HG02840 (cell line): ENCODE data around the gene HAL.

Experiments used
- ATAC-seq: cut with Tn5 transposase; IDR thresholded peaks from one replicate; pipeline ENCODE4 v1.9.1; 2021; ENCODE audit warnings: mild to moderate bottlenecking, moderate library complexity, moderate number of reproducible peaks; ENCODE audit not compliant: unreplicated experiment, low FRiP score

HAL gene

DNA sequence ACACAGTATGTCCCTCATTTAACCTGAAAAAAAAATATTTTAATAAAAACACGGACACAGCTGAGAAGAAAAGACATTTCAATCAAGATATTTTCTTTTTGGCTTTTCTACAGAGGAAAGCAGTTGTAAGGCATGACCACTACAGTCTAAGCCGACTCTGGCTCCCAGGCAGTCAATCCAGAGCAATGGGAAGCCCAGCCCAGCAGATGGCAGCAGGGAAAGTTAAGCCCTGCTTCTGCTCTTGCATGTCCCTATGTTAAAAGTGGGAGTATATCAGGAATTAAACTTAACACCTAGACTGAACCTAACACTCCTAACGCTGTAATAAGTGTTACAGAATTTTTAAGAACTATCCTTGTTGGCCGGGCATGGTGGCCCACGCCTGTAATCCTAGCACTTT is 19.5 kb upstream of the HAL start:
- ATAC-seq = no peak

DNA sequence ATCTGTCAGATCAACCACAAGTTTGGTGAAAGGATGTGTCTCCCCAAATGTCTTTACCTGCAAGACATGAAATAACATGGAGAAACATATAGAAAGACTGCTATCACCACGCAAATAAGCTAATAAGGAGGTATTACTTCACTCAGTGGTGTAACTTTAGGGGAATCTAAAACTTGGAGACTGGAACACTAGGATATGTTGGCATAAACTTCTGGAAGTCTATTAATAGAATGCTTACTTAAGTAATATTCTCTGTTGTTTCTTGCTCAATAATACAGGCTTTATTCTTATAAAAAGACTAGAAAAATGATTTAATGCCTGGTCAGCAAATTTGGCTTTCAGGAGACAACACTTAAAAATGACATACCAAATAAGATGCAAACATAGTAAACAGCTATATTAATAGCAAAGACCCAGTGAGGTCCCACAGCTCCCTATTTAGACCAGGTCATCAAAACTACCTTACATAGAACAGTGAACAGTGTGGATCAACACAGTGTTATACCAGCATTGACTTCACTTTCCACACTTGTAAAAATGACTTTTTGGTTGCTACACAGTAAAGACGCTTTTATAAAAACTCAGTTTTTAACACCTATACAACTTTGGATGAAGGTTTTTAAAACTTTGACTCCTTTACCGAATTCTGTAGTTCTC is 18.9 kb upstream of the HAL start:
- ATAC-seq = no peak

DNA sequence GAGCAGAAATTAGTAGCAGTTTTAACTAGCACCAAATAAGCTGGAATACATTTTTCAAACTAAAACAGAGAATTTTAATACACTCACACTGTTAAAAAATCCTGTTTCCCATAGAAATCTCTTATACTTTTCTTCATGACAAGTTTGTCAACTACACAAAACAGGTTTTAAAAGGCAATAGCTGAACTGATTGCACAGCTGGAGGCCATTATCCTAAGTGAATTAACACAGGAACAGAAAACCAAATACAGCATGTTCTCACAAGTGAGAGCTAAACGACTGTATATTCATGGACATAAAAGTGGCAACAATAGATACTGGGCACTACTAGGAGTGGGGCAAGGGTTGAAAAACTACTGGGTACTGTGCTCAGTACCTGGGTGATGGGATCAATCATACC is 11.6 kb upstream of the HAL start:
- ATAC-seq = no peak

DNA sequence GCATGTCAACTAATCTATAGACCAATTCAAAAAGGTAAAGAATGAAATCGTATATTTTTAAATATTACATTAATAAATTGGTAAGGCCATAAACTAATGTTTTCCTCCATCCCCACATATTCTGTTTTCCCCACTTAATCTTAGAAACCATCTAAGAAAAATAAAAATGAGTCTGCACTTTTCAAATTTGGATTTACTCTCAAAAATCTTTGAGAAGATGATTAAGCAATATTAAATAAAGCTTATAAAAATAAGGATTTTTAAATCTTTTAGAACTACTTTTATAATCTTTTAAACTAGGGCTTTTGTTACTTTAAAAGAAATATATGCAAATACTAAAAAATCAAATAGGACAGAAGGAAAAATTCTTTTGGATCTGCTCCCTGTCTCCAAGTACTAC is 10.6 kb upstream of the HAL start:
- no peak for ATAC-seq

DNA sequence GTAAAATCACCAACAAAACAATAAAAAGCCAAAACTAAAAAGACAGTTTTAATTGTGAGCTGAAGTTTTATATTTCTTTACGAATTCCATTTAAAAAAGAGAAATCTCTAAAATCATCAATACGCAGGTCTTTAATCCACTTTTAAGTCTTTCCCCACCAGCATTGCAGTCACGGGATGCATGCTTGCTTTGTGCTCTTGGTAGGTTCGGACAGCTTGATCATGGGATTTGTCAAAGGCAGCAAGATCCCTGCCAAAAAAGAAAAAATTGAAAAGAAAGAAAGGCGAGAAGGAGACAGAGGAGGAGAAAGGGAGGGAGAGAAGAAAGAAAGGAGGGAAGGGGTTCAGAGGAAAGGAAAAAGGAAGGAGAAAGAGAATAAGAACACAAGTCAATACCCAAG is 4.7 kb upstream of the HAL start:
- ATAC-seq = no peak

DNA sequence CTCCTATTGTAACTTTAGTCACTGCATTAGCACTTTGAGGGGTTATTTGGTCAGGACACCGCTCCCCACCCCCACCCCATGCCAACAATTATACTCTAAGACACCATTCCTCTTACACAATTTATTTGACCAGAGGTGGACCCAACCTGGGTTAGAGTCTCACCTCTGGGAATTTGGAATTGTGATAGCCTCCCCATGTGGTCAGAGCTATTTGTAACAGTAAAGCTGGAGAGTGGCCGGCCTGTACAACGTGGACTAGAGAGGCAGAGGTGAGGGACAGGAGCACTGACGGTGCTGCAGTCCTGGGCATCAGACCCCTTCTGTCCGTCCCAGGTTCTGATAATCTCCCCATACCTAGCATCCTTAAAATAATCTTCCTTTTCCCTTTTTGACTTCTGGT is 3.3 kb upstream of the HAL start:
- no peak for ATAC-seq

DNA sequence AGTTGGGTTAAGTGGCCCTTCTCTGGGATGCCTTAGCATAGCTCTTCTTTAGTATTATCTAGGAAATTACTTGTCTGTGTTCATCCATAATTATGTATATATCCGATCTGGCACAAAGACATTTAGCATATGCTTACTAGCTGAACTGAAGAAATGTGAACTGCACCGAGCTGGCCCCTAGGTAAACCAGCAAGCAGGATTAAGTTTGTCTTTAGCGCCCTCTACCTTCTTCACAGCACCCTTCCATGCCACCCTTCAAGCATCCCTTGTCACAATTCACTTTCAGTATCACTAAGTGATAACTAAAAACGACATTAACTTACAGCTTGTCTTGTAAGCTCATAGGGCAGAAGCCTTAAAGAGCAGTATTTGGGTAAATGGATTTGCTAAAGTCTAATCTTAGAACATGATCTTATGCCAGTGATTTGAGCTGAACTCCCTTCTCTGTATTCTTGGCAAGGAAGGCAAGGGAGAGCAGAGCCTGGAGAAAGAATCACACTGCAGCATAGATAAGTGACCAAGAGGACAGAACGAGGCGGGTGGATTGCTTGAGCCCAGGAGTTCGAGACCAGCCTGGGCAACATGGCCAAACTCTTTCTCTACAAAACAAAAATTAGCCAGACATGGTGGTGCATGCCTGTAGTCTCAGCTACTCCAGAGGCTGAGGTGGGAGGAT is 2.6 kb upstream of the HAL start:
- peak; percentile 89 for ATAC-seq

DNA sequence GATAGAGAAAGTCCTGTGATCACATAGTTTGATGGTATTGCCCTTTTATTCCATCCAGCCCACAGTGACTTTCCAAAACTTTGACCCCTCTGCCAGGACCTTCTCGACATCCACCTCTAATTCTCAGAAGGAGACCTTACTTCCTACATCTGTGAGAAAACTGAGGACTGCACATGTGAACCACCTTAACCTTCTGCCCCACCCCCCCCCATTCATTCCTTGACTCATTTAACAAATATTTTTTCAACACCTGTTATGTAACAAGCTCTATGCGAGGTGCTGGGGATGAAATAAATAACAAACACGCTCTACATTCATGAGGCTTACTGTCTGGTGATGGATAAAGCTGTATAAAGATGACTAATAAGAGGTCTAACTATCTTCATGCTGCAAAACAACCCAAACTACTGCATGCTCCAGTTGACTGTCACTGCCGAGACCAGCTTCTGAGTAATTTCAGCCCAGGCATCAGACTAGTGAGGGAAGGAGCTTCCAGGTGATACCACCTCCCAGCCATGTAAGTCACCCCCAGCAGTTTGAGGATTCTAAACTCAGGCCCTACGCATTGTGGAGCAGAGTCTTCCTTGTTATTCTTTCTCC is 1.9 kb upstream of the HAL start:
- no peak for ATAC-seq

DNA sequence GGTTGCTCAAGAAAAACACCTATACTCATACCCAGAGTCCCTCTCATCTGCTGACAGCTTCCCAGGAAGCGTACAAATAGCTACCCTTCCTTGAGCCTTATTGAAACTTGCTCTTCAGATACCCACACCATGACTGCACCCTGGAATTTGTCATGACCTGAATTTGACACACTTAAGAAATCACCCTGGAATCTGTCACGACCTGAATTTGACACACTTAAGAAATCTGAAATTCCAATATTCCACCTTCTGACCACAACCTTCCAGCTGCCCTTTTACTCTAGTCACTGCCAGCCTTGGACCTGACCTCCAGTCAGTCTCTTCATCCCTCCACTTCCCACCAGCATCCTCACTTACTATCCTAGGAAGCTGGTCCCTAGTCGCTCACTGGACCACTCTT is 1.1 kb upstream of the HAL start:
- ATAC-seq = no peak

DNA sequence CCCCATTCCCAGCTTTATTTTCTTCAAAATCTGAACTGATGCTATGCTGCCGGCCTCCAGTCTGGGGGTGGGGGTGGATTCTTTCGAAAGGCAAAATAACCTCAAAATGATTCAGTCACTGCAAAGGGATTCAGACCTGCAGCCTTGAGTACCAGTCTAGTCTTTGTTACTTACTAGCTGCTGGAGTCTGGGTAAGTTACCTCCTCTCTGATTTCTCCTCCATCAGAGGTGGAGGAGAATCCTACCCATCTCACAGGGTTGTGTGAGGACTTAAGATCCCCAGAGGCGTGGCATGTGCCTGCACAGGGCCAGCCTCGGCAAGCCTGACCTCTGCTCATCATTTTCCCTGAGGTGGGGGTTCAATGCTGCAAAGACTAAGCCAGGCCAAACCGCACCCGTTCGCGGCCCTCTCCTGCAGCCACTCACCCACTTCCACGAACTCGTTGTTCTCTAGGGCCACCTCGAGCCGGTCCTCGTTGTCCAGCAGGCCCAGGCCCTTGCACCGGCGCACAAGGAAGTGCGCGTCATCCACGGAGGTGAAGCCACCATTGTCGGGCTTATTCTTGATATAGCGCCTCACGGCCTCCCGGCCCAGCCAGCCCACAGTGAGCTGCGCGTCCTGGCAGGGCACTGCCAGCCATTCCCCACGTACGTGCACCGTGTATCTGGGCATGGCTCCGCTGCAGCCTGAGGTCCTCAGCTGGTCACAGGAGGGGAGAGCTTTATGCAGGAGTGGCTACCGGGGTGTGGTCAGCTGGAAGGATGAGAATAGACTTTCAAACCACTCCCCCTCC is 709 bp downstream of the HAL start:
- no peak for ATAC-seq

DNA sequence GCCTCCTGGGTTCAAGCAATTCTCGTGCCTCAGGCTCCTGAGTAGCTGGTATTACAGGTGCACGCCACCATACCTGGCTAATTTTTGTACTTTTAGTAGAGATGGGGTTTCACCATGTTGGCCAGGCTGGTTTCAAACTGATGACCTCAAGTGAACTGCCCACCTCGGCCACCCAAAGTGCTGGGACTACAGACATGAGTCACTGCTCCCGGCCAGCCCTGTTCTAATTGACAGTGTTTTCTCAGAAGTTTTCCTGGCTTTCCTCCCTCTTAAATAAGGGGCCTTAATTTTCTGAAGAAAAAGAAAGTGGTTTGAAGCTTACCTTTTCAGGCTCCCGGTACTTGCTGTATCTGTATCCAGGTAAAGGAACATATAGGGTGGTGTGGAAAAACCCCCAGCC is 1.7 kb downstream of the HAL start:
- ATAC-seq = no peak

DNA sequence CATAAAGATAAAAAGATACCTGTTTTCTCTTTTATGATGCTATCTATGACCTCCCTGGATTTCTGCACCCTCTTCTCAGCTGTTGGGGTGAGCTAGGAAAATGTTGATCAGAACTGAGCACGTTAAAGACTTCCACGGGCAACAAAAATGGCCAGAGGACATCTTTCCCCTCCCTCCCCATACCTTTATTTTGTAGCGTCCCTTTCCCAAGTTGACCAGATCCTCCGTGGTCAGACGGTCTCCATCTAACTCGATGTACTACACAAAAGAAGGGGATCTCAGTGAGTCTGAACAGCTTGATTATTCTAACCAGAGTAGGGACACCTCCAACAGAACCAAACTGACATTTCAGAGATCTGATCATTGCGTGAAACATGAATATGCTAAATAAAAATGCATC is 2.2 kb downstream of the HAL start:
- ATAC-seq = no peak

DNA sequence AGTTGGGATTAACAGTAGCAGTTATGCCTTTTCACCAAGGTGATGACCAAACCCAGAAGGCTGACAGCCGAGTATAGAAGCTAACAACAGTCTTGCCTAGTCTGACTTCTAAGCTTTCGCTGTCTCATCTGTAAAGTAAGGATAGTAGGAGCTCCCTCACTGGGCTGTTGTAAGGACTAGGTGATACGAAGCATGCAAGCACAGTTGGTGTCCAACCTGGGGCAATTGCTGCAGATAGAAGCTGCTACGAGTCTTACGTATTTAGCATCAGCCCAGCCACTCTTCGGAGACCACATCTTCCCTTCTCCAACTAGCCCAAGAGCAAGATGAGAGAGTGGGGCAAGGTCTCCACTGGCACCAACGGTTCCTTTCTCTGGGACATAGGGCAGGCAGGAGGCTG is 6.0 kb downstream of the HAL start:
- ATAC-seq = no peak

DNA sequence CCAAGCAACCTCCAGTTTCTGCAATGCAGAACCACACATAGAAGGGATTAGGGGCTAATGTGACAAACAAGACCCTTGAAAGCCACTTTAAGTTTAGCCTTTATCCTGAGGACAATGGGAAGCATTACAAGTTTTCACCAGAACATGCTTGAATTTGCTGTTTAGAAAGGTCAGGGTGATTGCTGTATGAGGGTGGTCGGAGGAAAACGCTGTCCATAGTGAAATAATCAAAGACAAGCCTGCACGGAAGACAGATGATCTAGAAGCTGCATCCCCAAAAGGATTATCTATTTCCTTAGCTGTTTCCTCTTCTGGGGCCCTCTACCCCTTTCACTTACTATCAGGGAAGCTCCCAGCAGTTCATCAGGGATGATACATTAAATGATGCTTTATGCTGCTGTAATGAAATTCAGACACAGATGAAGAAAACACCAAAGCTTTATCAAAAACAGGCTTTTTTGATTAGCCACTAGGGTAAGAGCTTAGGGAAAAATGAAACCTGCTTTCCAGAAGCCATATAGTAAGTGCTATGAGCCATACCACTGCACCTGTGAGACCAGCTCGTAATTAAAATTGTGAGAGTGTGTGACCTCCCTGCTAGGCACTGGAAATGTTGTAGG is 6.5 kb downstream of the HAL start:
- no peak for ATAC-seq

DNA sequence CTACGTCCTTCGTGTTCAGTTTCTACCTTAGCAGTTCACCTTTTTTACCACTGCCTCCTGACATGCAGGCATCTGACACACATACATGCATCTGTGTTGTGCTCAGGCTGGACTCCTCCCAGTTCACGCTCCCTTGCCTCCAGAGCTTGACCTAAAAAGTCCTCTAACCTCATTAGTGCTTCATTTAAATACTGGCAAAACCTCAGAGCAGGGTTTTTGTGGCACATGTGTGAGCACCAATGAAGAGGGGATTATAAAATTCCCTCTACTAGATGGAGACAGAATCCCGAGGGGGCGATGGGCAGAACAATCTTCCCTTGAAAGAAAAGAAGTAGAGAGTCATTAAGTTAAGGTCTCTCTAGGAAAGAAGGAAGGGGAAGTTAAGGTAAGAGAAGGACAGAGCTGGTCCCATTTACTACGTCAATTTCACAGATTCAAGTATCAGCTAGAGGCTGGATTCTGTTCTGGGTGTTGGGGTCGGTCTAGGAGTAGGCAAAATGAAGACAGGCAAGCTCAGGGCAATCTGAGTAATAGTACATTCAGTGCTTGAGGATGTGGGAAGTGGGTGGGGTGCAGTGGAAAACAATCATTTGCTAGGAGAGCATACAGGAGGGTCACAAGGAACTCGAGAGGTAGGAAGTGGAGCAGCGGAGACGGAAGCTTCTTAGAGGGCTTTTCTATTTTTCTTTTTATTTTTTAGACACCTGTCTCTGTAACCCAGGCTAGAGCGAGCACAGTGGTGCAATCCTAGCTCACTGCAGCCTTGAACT is 7.5 kb downstream of the HAL start:
- no peak for ATAC-seq

DNA sequence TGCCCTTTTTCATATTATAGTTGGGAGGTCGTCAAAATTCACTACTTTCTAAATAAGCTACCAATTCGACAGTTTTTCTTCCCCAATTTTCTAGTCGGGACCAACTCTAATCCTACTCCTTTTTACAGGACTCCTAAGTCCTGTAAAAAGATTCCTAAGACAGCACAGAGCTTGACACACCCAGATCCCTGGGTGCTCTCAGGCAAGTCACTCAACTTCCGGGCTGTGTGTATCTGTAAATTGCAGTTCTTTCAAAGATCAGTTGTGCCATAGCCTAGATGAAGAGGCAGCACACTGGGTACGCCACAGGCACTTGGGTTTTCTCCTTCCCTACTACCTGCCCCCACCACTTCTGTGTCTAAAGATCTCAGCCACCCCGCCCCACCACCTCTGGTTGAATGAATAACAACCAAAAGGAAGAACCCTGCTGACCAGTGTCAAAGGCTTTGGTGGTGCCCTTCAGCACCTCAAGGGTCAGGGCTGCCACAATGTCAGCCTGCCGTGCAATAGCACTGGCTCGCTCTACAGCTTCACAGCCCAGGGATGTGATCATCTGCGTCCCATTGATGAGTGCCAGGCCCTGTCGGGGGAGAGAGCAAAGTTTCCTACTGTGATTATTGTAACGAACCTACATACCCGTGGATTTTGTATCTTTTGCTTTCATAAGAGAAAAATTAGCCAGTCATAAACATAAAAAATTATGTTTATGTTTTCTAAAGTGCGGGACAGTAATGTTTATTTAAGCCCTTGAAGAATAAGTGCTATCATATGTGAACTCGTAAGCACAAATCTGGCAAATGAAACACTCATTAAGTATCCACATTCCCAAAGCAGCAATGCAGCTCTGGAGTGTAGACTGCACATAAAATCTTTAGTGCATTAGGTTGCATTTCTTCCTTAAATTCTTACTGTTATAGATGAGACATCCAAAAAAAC is 9.2 kb downstream of the HAL start:
- no peak for ATAC-seq

DNA sequence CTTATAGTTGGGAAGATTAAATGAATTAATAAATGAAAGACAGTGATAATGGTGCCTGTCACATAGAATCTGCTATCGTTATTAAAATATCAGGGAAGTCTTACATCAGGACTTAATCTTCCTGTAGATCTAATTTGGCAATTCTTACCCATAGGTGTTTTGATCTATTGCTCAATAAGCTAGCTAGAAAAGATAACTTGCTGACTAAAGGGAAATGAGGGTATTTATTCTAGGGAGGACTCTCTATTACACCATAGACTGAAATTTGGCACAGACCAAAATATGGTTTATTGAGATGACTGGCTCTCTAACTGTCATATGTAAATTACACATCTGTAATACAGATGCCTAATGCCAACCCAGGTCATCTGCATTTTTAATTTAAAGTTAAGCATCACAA is 11.5 kb downstream of the HAL start:
- ATAC-seq = no peak

DNA sequence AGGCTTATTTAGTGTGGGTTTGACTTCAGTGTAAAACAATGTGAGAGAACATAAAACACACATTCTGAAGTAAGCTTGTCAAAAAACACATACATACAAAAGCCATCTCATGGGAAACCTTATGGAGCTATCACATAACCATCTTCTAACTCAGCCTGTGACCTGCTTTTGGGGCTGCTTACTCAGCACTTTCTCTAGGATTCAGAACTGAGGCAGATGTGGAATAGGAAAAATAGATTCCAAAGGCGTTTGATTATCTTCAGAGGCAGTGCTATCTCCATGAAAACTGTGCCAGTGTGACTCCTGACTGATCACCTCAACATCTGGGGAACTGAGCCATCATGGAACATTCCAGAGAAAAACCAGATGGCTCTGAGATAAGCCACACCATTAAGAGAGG is 13.5 kb downstream of the HAL start:
- no peak for ATAC-seq

DNA sequence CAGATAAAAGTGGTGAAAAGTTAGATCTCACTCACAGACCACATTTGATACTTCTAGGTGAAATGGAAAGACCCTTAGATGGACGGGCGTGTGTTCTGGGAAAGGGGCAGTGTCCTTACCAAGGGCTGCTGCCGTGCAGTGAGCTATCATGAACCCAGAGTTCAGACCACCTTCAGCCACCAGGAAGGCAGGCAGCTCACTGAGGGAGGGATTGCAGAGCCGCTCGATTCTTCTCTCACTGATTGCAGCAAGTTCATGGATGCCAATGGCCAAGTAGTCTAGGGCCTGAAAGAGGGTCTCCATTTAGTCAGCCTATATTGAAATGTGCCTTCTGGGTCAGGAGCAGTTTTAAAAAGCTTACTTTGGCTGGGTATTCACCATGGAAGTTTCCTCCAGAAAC is 15.7 kb downstream of the HAL start:
- no peak for ATAC-seq
